Endothelial cell of umbilical vein (primary cell): ENCODE measurements around the gene RFX1. TPM values are rescaled to one million over a fixed set of nuclear protein-coding genes. Genes with fewer than 3 reads are reported as not detected.
"Not testable (repeated sequence)": the region's sequence is repeated elsewhere in the genome, so short reads cannot be mapped to it uniquely, and the experiment has no call there.

Experiments used
- BruUV-seq: library from RNA; stranded (reverse); fragments of 400-500 nt; replicated peaks from 2 replicates; lab custom pipeline; 2021; lab: Mats Ljungman, UMichigan
- CTCF ChIA-PET: fragments of 300-600, 350-600 bp; sonication (Branson Sonifier 250); formaldehyde crosslinking; loops from one replicate; lab custom pipeline; 2021; ENCODE audit warnings: antibody characterized with exemption, inconsistent platforms; lab: Charles Lee
- POLR2A ChIA-PET: fragments of 300-600, 350-600 bp; sonication (Branson Sonifier 250); formaldehyde crosslinking; loops from one replicate; lab custom pipeline; 2021; ENCODE audit warnings: antibody characterized with exemption, inconsistent platforms; lab: Charles Lee
- DNase-seq: peaks from one replicate; pipeline ENCODE4 v3.0.0-alpha.2; 2011; ENCODE audit warnings: low read depth, low spot score
- FAIRE-seq: peaks from 2 replicates; lab custom pipeline; 2011; peaks lifted over from hg19 to GRCh38; lab: Jason Lieb, UNC
- H2AFZ ChIP-seq: 2 replicates; pipeline ENCODE4 v1.6.0; 2012; ENCODE audit warnings: low read depth, low read length, control low read depth, inconsistent platforms
- H3K27ac ChIP-seq: 2 replicates; pipeline ENCODE4 v1.5.1; 2011; ENCODE audit warnings: low read depth, mild to moderate bottlenecking, control low read depth, low read length, moderate library complexity; ENCODE audit not compliant: insufficient read depth
- H3K27me3 ChIP-seq, 2 experiments: 2 replicates each; pipeline versions ENCODE4 v1.6.0 to v1.6.1; 2011; ENCODE audit warnings: low read length in 2 of 2, mixed read lengths in 1 of 2; ENCODE audit not compliant: control insufficient read depth in 2 of 2, insufficient read depth in 2 of 2
- H3K36me3 ChIP-seq, 2 experiments: 2 replicates in 1 of 2; 3 replicates in 1 of 2; pipeline ENCODE4 v1.5.1; 2011; ENCODE audit warnings: low read length in 2 of 2, mild to moderate bottlenecking in 1 of 2, moderate library complexity in 1 of 2; ENCODE audit not compliant: control insufficient read depth in 2 of 2, insufficient read depth in 2 of 2; ENCODE audit errors: extremely low read depth in 1 of 2
- H3K4me1 ChIP-seq: 3 replicates; pipeline ENCODE4 v1.5.1; 2011; ENCODE audit warnings: mild to moderate bottlenecking, low read length; ENCODE audit not compliant: control insufficient read depth, insufficient read depth; ENCODE audit errors: extremely low read depth
- H3K4me2 ChIP-seq: 2 replicates; pipeline ENCODE4 v1.6.1; 2011; ENCODE audit warnings: low read length, control low read depth, mixed read lengths; ENCODE audit not compliant: insufficient read depth
- H3K4me3 ChIP-seq, 3 experiments: fragments of 200-600 bp in 1 of 3; sonication (generic), shearing (Covaris generic) in 1 of 3; replicated peaks in 1 of 3; 2 replicates each; pipeline ENCODE4 v1.5.1; 2011 to 2016; ENCODE audit warnings: control low read depth in 3 of 3, low read length in 3 of 3, mild to moderate bottlenecking in 2 of 3, inconsistent platforms in 1 of 3, low read depth in 1 of 3, moderate library complexity in 1 of 3; ENCODE audit not compliant: insufficient read depth in 1 of 3
- H3K79me2 ChIP-seq: 2 replicates; pipeline ENCODE4 v1.6.0; 2012; ENCODE audit warnings: low read length, inconsistent platforms; ENCODE audit not compliant: control insufficient read depth, insufficient read depth
- H3K9ac ChIP-seq: replicated peaks from 2 replicates; pipeline ENCODE3; 2011; ENCODE audit warnings: low read length, control low read depth; ENCODE audit not compliant: insufficient read depth; ENCODE audit errors: extremely low read depth
- H3K9me1 ChIP-seq: replicated peaks from 3 replicates; pipeline ENCODE4 v1.6.0; 2011; ENCODE audit warnings: mild to moderate bottlenecking, low read length; ENCODE audit not compliant: control insufficient read depth, insufficient read depth; ENCODE audit errors: extremely low read depth
- H3K9me3 ChIP-seq: replicated peaks from 2 replicates; pipeline ENCODE4 v1.5.1; 2012; ENCODE audit warnings: low read length, inconsistent platforms; ENCODE audit not compliant: control insufficient read depth, insufficient read depth
- H4K20me1 ChIP-seq: replicated peaks from 2 replicates; pipeline ENCODE3; 2011; ENCODE audit warnings: mild to moderate bottlenecking, low read length; ENCODE audit not compliant: control insufficient read depth, insufficient read depth; ENCODE audit errors: extremely low read depth
- CTCF ChIP-seq, 2 donors: IDR thresholded peaks; 1 replicate in 1 of 2; 2 replicates in 1 of 2; pipeline ENCODE4 v1.5.1; 2011; ENCODE audit warnings: low read length in 2 of 2, mild to moderate bottlenecking in 2 of 2, moderate library complexity in 2 of 2, control low read depth in 1 of 2, inconsistent platforms in 1 of 2, low read depth in 1 of 2; ENCODE audit not compliant: insufficient read depth in 1 of 2; ENCODE audit errors: extremely low read depth in 1 of 2
- EZH2 ChIP-seq: IDR thresholded peaks from 2 replicates; pipeline ENCODE4 v1.6.1; 2012; ENCODE audit warnings: borderline replicate concordance, low read depth, mild to moderate bottlenecking, moderate library complexity, low read length, inconsistent platforms; ENCODE audit not compliant: severe bottlenecking
- FOS ChIP-seq: IDR thresholded peaks from 2 replicates; pipeline ENCODE4 v1.6.1; 2011; ENCODE audit warnings: mild to moderate bottlenecking, low read length, moderate library complexity, borderline replicate concordance; ENCODE audit not compliant: insufficient read depth
- GATA2 ChIP-seq: IDR thresholded peaks from 2 replicates; pipeline ENCODE4 v1.7.0; 2011; ENCODE audit warnings: low read depth, mild to moderate bottlenecking, moderate library complexity, mixed read lengths, low read length; ENCODE audit not compliant: insufficient read length, insufficient read depth
- JUN ChIP-seq: IDR thresholded peaks from 2 replicates; pipeline ENCODE4 v1.6.1; 2011; ENCODE audit warnings: borderline replicate concordance, low read depth; ENCODE audit not compliant: insufficient read length, insufficient read depth
- MYC ChIP-seq: IDR thresholded peaks from one replicate; pipeline ENCODE4 v1.6.1; 2011; ENCODE audit warnings: mild to moderate bottlenecking, low read depth, low read length
- POLR2A ChIP-seq: IDR thresholded peaks from 2 replicates; pipeline ENCODE4 v1.6.1; 2012; ENCODE audit warnings: low read depth, mild to moderate bottlenecking, control low read depth, low read length
- POLR2AphosphoS5 ChIP-seq: IDR thresholded peaks from 2 replicates; pipeline ENCODE4 v1.6.1; 2012; ENCODE audit warnings: low read depth, mild to moderate bottlenecking, control low read depth, low read length, moderate library complexity; ENCODE audit not compliant: insufficient read depth
- dilution Hi-C: fragments of 300-500 bp; cut with MboI; formaldehyde crosslinking; loops from one replicate; pipeline ENCODE4 v1.15.0; 2019; ENCODE audit warnings: low sequenced_read_pairs; ENCODE audit not compliant: extremely low pct_ligation_motif_present
- intact Hi-C: fragments of 100-400 bp; cut with micrococcal nuclease; formaldehyde crosslinking; loops from one replicate; pipeline ENCODE4 v1.10.0; 2022
- polyA plus RNA-seq, 4 experiments: library from polyadenylated mRNA; depleted of rRNA in 3 of 4; stranded (reverse) in 3 of 4; unstranded in 1 of 4; fragments of >200 nt; gene quantifications; 2 replicates each; pipeline versions ENCODE4 v1.2.1 to v1.2.3, GENCODE V29; 2011 to 2012; ENCODE audit warnings: missing spikeins in 1 of 4
- total RNA-seq: library from RNA; stranded (reverse); gene quantifications from 2 replicates; pipeline ENCODE4 v1.2.3, GENCODE V29; 2021
- TF ChIP-seq, protein P1 (sequence below): IDR thresholded peaks from 2 replicates; pipeline ENCODE4 v1.6.1; 2011; ENCODE audit not compliant: insufficient read depth, insufficient read length

Gene RFX1
- total and polyA plus RNA-seq, 2 donors (not counting 3 experiments of a cell fraction or from before 2014, with no cell fraction given): 2.3 to 14.7 TPM

- Histone ChIP-seq H3K79me2 (no peaks in the 10 kb centered on the region), H3K27me3 (peaks cover 0 to 7% of the 10 kb centered on the region in 2 experiments), H3K36me3 (no peaks in the 10 kb centered on the region), H3K4me2 (no peak within 1 kb of the TSS), H3K4me3 (no peak within 1 kb of the TSS), H3K4me1 (peaks cover 11% of the 10 kb centered on the region), H3K9me3 (no peaks in the 10 kb centered on the region), H3K9me1 (no peaks in the 10 kb centered on the region), H4K20me1 (no peaks in the 10 kb centered on the region), H3K27ac (no peak within 1 kb of the TSS), H2AFZ (no peak within 1 kb of the TSS), H3K9ac (no peak within 1 kb of the TSS)
- dilution Hi-C loops: no loop called here
- FAIRE-seq: no peak
- BruUV-seq: no TSS peak
- TF ChIP-seq POLR2AphosphoS5 (no peak), MYC (no peak), CTCF (IDR thresholded peaks at IDR 0.05; ENCODE audit: extremely low read depth in 1 of 2, insufficient read depth in 1 of 2, low read depth in 1 of 2, low read length in 2 of 2) (no peak), EZH2 (no peak), FOS (no peak), JUN (no peak), GATA2 (no peak), POLR2A (no peak)
- TF ChIP-seq, protein P1, sequence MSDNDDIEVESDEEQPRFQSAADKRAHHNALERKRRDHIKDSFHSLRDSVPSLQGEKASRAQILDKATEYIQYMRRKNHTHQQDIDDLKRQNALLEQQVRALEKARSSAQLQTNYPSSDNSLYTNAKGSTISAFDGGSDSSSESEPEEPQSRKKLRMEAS: no peak
- ChIA-PET CTCF (interaction anchor here (1.1 to 1.2 kb wide), 2 partner anchors 15 to 44 kb away, joined by 3 read pairs; partner anchors contain the start of gene MISP3), POLR2A (no interaction called here)
- intact Hi-C loops: no loop called here
- no peak for DNase-seq
These were observed 21.8 kb upstream of the RFX1 start, which contains the start of gene RLN3 for GRCh38 chr19:14027856-14028450. TSS of gene RLN3 (plus strand) at chr19:14028148. CDS start at chr19:14028205, 57 bp downstream.

GRCh38 chr19:14026652-14027192 lies 20.6 kb upstream of the RFX1 start:
- H2AFZ ChIP-seq, H3K9ac ChIP-seq, intact Hi-C loops, H3K9me3 ChIP-seq, H3K4me1 ChIP-seq, FAIRE-seq, H3K4me2 ChIP-seq, POLR2A ChIA-PET, H3K4me3 ChIP-seq, dilution Hi-C loops, H4K20me1 ChIP-seq, DNase-seq, BruUV-seq, H3K36me3 ChIP-seq, H3K79me2 ChIP-seq, H3K9me1 ChIP-seq, H3K27me3 ChIP-seq, H3K27ac ChIP-seq: not testable (repeated sequence)
- CTCF ChIA-PET: interaction anchor here (1.1 to 1.2 kb wide), 2 partner anchors 8 to 16 kb away, joined by 3 read pairs; no protein-coding TSS in a partner anchor
